Activated naive CD8-positive, alpha-beta T cell treated with anti-CD3 and anti-CD28 coated beads, Interleukin-2, amount 10 ng/mL, durations not matched to agents 7 days and 5 days (primary cell): Measurements from ENCODE around the gene ADCY2. TPM values are rescaled to one million over a fixed set of nuclear protein-coding genes. Genes with fewer than 3 reads are reported as not detected.

Source experiments
- ATAC-seq: fragments of 150-1000 bp; cut with Tn5 transposase; one replicate; pipeline ENCODE4 v1.10.0; 2021; ENCODE audit warnings: low read depth, moderate library complexity
- POLR2A ChIA-PET: fragments of 350-600 bp; sonication (Branson Sonifier 250); formaldehyde crosslinking; loops from one replicate; lab custom pipeline; 2021; ENCODE audit warnings: antibody characterized with exemption; lab: Charles Lee
- DNase-seq: peaks from one replicate; pipeline ENCODE4 v3.0.0; 2021
- H3K27ac Mint-ChIP-seq: one replicate; pipeline ENCODE4 v1.8.0; 2022; ENCODE audit warnings: mild to moderate bottlenecking, mixed read lengths
- H3K27me3 Mint-ChIP-seq: one replicate; pipeline ENCODE4 v1.8.0; 2022; ENCODE audit warnings: mild to moderate bottlenecking, moderate library complexity, mixed read lengths
- H3K36me3 Mint-ChIP-seq: one replicate; pipeline ENCODE4 v1.8.0; 2021; ENCODE audit warnings: mild to moderate bottlenecking, mixed read lengths
- H3K4me1 Mint-ChIP-seq: one replicate; pipeline ENCODE4 v1.8.0; 2021; ENCODE audit warnings: mixed read lengths
- H3K4me3 Mint-ChIP-seq: one replicate; pipeline ENCODE4 v1.8.0; 2022; ENCODE audit warnings: mild to moderate bottlenecking, moderate library complexity, mixed read lengths
- H3K9me3 Mint-ChIP-seq: one replicate; pipeline ENCODE4 v1.8.0; 2021; ENCODE audit warnings: mixed read lengths
- total RNA-seq, 2 experiments: library from RNA; stranded (reverse); gene quantifications; one replicate each; pipeline ENCODE4 v1.2.3, GENCODE V29; 2021

Gene ADCY2
- total RNA-seq, 2 experiments from 2014 or later, result not detected

GRCh38 chr5:7855611-7856010 lies 459.7 kb downstream of the ADCY2 start:
- POLR2A ChIA-PET, result no interaction called here
- Mint-ChIP-seq H3K27ac (no peak overlapping the region), H3K4me1 (peaks cover 27% of the 10 kb centered on the region), H3K9me3 (peaks cover 3% of the 10 kb centered on the region), H3K36me3 (peaks cover 12% of the 10 kb centered on the region), H3K27me3 (peaks cover 8% of the 10 kb centered on the region), H3K4me3 (no peak overlapping the region)
- ATAC-seq (no peak), DNase-seq (no peak)

- no peak overlapping the region for H3K27ac Mint-ChIP-seq
- DNase-seq (no peak), ATAC-seq (peak; percentile 65)
- H3K4me1 Mint-ChIP-seq, result peaks cover 21% of the 10 kb centered on the region
- H3K4me3 Mint-ChIP-seq, result no peak overlapping the region
- H3K27me3 Mint-ChIP-seq, result peaks cover 5% of the 10 kb centered on the region
- H3K36me3 Mint-ChIP-seq, result peaks cover 10% of the 10 kb centered on the region
- H3K9me3 Mint-ChIP-seq, result peaks cover 3% of the 10 kb centered on the region
- POLR2A ChIA-PET, result no interaction called here
These were observed 460.9 kb downstream of the ADCY2 start for GRCh38 chr5:7856855-7857254.

- Mint-ChIP-seq H3K4me3 (no peak overlapping the region), H3K36me3 (peaks cover 10% of the 10 kb centered on the region), H3K27me3 (peaks cover 5% of the 10 kb centered on the region), H3K27ac (no peak overlapping the region), H3K4me1 (peaks cover 16% of the 10 kb centered on the region), H3K9me3 (peaks cover 3% of the 10 kb centered on the region)
- no peak for ATAC-seq
- DNase-seq, result no peak
- POLR2A ChIA-PET, result interaction anchor here (1.7 kb wide), 1 partner anchor 11 kb away, joined by 11 read pairs; the partner anchor contains the start of genes FASTKD3 and MTRR
These were observed 461.4 kb downstream of the ADCY2 start for GRCh38 chr5:7857361-7857760.

DNA sequence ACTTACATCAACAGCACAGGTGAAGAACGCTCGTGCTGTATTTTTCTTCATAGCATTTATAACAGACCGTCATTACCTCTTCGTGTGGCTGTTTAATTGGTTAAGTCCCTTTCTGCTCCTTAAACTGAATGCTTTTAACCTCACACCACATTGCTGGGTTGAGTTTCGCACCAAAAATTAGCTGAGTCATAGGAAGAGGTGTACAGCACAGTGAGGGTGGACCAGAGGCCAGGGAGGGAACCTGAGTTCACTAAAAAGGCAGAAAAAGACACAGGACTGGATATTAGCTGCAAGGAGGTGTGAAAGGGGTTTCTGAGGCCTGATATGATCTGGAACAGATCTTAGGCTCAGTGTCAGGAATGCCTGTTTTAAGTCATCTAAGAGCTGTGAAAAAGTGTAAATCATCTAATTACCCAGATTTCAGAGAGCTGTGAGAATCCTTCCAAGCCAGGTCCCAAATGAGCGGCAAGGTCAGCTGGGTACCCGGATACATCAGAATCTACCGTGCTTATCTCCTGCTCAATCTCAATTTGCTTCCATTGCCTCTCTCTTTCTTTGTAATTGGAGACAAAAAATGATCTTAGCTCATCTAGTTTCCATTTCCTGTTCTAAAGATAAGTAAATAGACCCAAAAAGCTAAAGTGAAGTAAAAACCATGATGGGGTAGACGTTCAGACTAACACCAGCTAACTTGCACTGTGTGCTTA lies 462.1 kb downstream of the ADCY2 start:
- Mint-ChIP-seq H3K36me3 (peaks cover 10% of the 10 kb centered on the region), H3K27me3 (peaks cover 5% of the 10 kb centered on the region), H3K9me3 (peaks cover 3% of the 10 kb centered on the region), H3K4me3 (peak overlapping the region; percentile 9), H3K27ac (peak overlapping the region; percentile 66), H3K4me1 (peaks cover 13% of the 10 kb centered on the region)
- DNase-seq (no peak), ATAC-seq (peak; percentile 50)
- POLR2A ChIA-PET, result interaction anchor here (1.7 kb wide), 1 partner anchor 11 kb away, joined by 11 read pairs; the partner anchor contains the start of genes FASTKD3 and MTRR

- Mint-ChIP-seq H3K9me3 (no peaks in the 10 kb centered on the region), H3K4me1 (peaks cover 39% of the 10 kb centered on the region), H3K36me3 (peaks cover 17% of the 10 kb centered on the region), H3K27ac (no peak overlapping the region), H3K27me3 (no peaks in the 10 kb centered on the region), H3K4me3 (no peak overlapping the region)
- POLR2A ChIA-PET, result interaction anchor here (0.5 kb wide), 1 partner anchor 744 kb away, joined by 3 read pairs; no protein-coding TSS in a partner anchor
- no peak for DNase-seq
- no peak for ATAC-seq
These were observed 470.3 kb downstream of the ADCY2 start for GRCh38 chr5:7866196-7866595.

DNA sequence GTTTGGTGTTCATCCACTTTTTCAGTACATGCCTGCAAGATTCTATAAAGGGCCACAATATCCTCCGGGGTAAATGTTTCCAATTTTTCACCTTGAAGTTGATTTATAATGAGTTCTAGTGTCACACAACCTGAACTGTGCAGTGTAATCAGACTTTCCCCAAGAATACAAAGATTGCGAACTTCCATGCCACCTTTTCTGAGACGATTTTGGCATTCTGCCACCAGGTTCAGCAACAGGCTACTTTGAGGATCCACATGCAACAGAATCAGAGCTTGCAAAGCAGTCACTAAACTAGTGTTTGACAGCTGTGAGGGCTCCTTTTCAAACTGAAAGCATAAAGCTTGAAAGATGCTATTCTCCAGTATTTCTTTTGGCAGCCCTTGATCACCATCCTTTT lies 471.3 kb downstream of the ADCY2 start:
- Mint-ChIP-seq H3K4me1 (peaks cover 47% of the 10 kb centered on the region), H3K36me3 (peaks cover 18% of the 10 kb centered on the region), H3K9me3 (no peaks in the 10 kb centered on the region), H3K27me3 (no peaks in the 10 kb centered on the region), H3K27ac (no peak overlapping the region), H3K4me3 (peak overlapping the region; percentile 12)
- DNase-seq, result no peak
- ATAC-seq, result no peak
- POLR2A ChIA-PET, result no interaction called here

- POLR2A ChIA-PET, result interaction anchor here (1.0 to 1.8 kb wide), 7 partner anchors 8 to 19 kb away, joined by 3 to 11 read pairs (median 3); no protein-coding TSS in a partner anchor
- ATAC-seq (peak; percentile 1), DNase-seq (no peak)
- no peaks in the 10 kb centered on the region for H3K27me3 Mint-ChIP-seq
- peak overlapping the region; percentile 82 for H3K27ac Mint-ChIP-seq
- peaks cover 24% of the 10 kb centered on the region for H3K36me3 Mint-ChIP-seq
- peaks cover 56% of the 10 kb centered on the region for H3K4me1 Mint-ChIP-seq
- no peaks in the 10 kb centered on the region for H3K9me3 Mint-ChIP-seq
- H3K4me3 Mint-ChIP-seq, result peak overlapping the region; percentile 92
These were observed 472.5 kb downstream of the ADCY2 start for GRCh38 chr5:7868427-7868772.

- Mint-ChIP-seq H3K27ac (peak within 1 kb of the TSS; percentile 82), H3K36me3 (peaks cover 24% of the 10 kb centered on the region), H3K9me3 (no peaks in the 10 kb centered on the region), H3K4me3 (peak within 1 kb of the TSS; percentile 92), H3K4me1 (peaks cover 57% of the 10 kb centered on the region), H3K27me3 (no peaks in the 10 kb centered on the region)
- peak; percentile 89 for DNase-seq
- ATAC-seq, result peak; percentile 100
- POLR2A ChIA-PET, result interaction anchor here (1.0 to 1.8 kb wide), 7 partner anchors 9 to 19 kb away, joined by 3 to 11 read pairs (median 3); no protein-coding TSS in a partner anchor
These were observed 473.0 kb downstream of the ADCY2 start, which contains the start of the genes FASTKD3 and MTRR for GRCh38 chr5:7868773-7869473. FASTKD3 (minus strand) TSS chr5:7869031; CDS start chr5:7868083, 948 bp downstream. MTRR (plus strand) TSS chr5:7869148; CDS start chr5:7870795, 1,647 bp downstream.

GRCh38 chr5:7869474-7870136 lies 473.7 kb downstream of the ADCY2 start:
- H3K4me1 Mint-ChIP-seq, result peaks cover 59% of the 10 kb centered on the region
- no peaks in the 10 kb centered on the region for H3K27me3 Mint-ChIP-seq
- peak; percentile 28 for ATAC-seq
- DNase-seq, result peak; percentile 64
- H3K27ac Mint-ChIP-seq, result peak overlapping the region; percentile 82
- H3K36me3 Mint-ChIP-seq, result peaks cover 24% of the 10 kb centered on the region
- peak overlapping the region; percentile 91 for H3K4me3 Mint-ChIP-seq
- POLR2A ChIA-PET, result interaction anchor here (1.0 to 1.8 kb wide), 6 partner anchors 9 to 20 kb away, joined by 3 to 11 read pairs (median 3); no protein-coding TSS in a partner anchor
- H3K9me3 Mint-ChIP-seq, result no peaks in the 10 kb centered on the region

DNA sequence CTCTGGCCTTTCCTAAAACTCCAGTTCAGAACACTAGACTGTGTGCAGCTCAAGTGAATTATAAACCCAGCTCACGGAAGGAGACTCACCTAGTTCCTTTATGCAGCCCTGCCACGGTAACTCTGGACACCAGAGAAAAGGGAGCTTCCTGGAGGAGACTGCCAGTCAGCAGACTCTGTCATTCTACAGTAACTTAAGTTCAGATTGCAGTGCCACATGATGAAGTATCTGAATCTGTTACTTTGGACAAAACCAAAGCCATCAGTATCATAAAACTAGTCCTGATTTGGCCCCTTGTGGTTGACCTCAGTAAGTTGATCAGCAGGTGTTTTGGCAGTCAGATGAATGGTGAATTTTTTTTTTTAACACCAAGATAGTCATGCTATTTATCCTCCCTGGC lies 475.7 kb downstream of the ADCY2 start:
- H3K27ac Mint-ChIP-seq, result peak overlapping the region; percentile 19
- H3K36me3 Mint-ChIP-seq, result peaks cover 15% of the 10 kb centered on the region
- peaks cover 50% of the 10 kb centered on the region for H3K4me1 Mint-ChIP-seq
- no peaks in the 10 kb centered on the region for H3K9me3 Mint-ChIP-seq
- POLR2A ChIA-PET, result no interaction called here
- H3K27me3 Mint-ChIP-seq, result no peaks in the 10 kb centered on the region
- DNase-seq (no peak), ATAC-seq (no peak)
- no peak overlapping the region for H3K4me3 Mint-ChIP-seq

DNA sequence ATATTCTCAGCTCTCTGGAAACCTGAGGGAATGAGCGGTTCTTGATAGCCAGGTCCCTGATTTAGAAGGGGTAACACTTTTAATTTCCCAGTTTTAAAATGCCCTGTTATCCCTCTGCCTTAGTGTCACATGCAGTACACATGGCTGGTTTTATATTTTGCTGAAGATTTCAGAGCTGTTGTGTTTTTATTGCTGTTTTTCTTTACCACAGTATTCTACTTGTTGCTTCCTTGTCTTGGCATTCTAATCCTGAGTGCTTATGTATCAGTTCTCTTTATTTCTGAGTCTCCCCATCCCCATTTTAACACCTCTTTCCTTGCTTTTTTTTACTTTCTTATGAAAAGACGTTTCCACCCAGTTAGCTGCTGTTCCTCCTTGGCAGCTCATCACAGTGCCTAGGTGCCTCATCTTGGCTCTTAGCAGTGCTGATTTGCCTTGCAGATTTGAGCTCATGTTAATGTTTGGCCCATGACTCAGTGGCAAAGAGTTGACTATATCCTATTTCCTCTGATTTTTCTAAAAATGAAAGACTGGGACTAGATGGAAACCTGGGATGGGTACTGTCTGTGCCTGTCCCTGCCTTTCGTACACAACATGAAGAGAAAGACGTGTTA lies 476.7 kb downstream of the ADCY2 start:
- ATAC-seq, result no peak
- POLR2A ChIA-PET, result no interaction called here
- peaks cover 42% of the 10 kb centered on the region for H3K4me1 Mint-ChIP-seq
- H3K36me3 Mint-ChIP-seq, result peaks cover 14% of the 10 kb centered on the region
- no peaks in the 10 kb centered on the region for H3K9me3 Mint-ChIP-seq
- no peak for DNase-seq
- peak overlapping the region; percentile 46 for H3K4me3 Mint-ChIP-seq
- H3K27me3 Mint-ChIP-seq, result no peaks in the 10 kb centered on the region
- H3K27ac Mint-ChIP-seq, result peak overlapping the region; percentile 74

- no peaks in the 10 kb centered on the region for H3K9me3 Mint-ChIP-seq
- DNase-seq, result no peak
- POLR2A ChIA-PET, result no interaction called here
- peak overlapping the region; percentile 46 for H3K4me3 Mint-ChIP-seq
- H3K27me3 Mint-ChIP-seq, result no peaks in the 10 kb centered on the region
- H3K27ac Mint-ChIP-seq, result peak overlapping the region; percentile 74
- ATAC-seq, result no peak
- peaks cover 45% of the 10 kb centered on the region for H3K4me1 Mint-ChIP-seq
- H3K36me3 Mint-ChIP-seq, result peaks cover 19% of the 10 kb centered on the region
These were observed 477.3 kb downstream of the ADCY2 start for GRCh38 chr5:7873216-7873615.

- H3K4me1 Mint-ChIP-seq, result peaks cover 49% of the 10 kb centered on the region
- no peaks in the 10 kb centered on the region for H3K27me3 Mint-ChIP-seq
- no peak overlapping the region for H3K4me3 Mint-ChIP-seq
- no peak overlapping the region for H3K27ac Mint-ChIP-seq
- no peaks in the 10 kb centered on the region for H3K9me3 Mint-ChIP-seq
- no peak for DNase-seq
- POLR2A ChIA-PET, result no interaction called here
- peaks cover 24% of the 10 kb centered on the region for H3K36me3 Mint-ChIP-seq
- ATAC-seq, result no peak
These were observed 478.7 kb downstream of the ADCY2 start for GRCh38 chr5:7874639-7875038.
